Calu3 (cell line): Measurements from ENCODE around the gene HBZ. TPM values are rescaled to one million over a fixed set of nuclear protein-coding genes. Genes with fewer than 3 reads are reported as not detected.

Experiments
- BruUV-seq: library from RNA; stranded (reverse); fragments of 400-500 nt; replicated peaks from 2 replicates; lab custom pipeline; 2021; lab: Mats Ljungman, UMichigan
- CTCF ChIA-PET: fragments of 300-600 bp; sonication (Branson Sonifier 250); formaldehyde crosslinking; loops from one replicate; lab custom pipeline; 2022; ENCODE audit warnings: antibody characterized with exemption; lab: Charles Lee
- DNase-seq: peaks from one replicate; pipeline ENCODE4 v3.0.0; 2022
- H3K27ac Mint-ChIP-seq: one replicate; pipeline ENCODE4 v1.8.0; 2022; ENCODE audit warnings: mixed read lengths; ENCODE audit not compliant: unreplicated experiment
- H3K27me3 Mint-ChIP-seq: one replicate; pipeline ENCODE4 v1.8.0; 2022; ENCODE audit warnings: mixed read lengths; ENCODE audit not compliant: unreplicated experiment
- H3K36me3 Mint-ChIP-seq: one replicate; pipeline ENCODE4 v1.8.0; 2022; ENCODE audit warnings: mild to moderate bottlenecking, moderate library complexity, mixed read lengths; ENCODE audit not compliant: insufficient read depth, unreplicated experiment
- H3K4me1 Mint-ChIP-seq: one replicate; pipeline ENCODE4 v1.8.0; 2022; ENCODE audit warnings: mild to moderate bottlenecking, low read depth, mixed read lengths; ENCODE audit not compliant: unreplicated experiment
- H3K4me3 Mint-ChIP-seq: one replicate; pipeline ENCODE4 v1.8.0; 2022; ENCODE audit warnings: mild to moderate bottlenecking, low read depth, moderate library complexity, mixed read lengths; ENCODE audit not compliant: unreplicated experiment
- H3K9me3 Mint-ChIP-seq: one replicate; pipeline ENCODE4 v1.8.0; 2022; ENCODE audit warnings: low read depth, mixed read lengths; ENCODE audit not compliant: unreplicated experiment
- intact Hi-C: fragments of 100-400 bp; cut with micrococcal nuclease; formaldehyde crosslinking; loops from one replicate; pipeline ENCODE4 v1.10.0; 2022; ENCODE audit not compliant: unreplicated experiment
- total RNA-seq: library from RNA; stranded (reverse); gene quantifications from 2 replicates; pipeline ENCODE4 v1.2.3, GENCODE V29; 2022
- TF ChIP-seq, protein P1 (sequence below): fragments of 200-600 bp; IDR thresholded peaks from one replicate; pipeline ENCODE4 v1.8.0; 2022; ENCODE audit warnings: antibody characterized with exemption; ENCODE audit not compliant: unreplicated experiment

HBZ gene
- total RNA-seq, 1 experiment from 2014 or later, result not detected

GRCh38 chr16:177981-178667 lies 25.7 kb downstream of the HBZ start:
- H3K4me3 Mint-ChIP-seq, result peak overlapping the region; percentile 26
- peaks cover 49% of the 10 kb centered on the region for H3K27me3 Mint-ChIP-seq
- TF ChIP-seq, protein P1, sequence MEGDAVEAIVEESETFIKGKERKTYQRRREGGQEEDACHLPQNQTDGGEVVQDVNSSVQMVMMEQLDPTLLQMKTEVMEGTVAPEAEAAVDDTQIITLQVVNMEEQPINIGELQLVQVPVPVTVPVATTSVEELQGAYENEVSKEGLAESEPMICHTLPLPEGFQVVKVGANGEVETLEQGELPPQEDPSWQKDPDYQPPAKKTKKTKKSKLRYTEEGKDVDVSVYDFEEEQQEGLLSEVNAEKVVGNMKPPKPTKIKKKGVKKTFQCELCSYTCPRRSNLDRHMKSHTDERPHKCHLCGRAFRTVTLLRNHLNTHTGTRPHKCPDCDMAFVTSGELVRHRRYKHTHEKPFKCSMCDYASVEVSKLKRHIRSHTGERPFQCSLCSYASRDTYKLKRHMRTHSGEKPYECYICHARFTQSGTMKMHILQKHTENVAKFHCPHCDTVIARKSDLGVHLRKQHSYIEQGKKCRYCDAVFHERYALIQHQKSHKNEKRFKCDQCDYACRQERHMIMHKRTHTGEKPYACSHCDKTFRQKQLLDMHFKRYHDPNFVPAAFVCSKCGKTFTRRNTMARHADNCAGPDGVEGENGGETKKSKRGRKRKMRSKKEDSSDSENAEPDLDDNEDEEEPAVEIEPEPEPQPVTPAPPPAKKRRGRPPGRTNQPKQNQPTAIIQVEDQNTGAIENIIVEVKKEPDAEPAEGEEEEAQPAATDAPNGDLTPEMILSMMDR, result no peak
- CTCF ChIA-PET, result interaction anchor here (0.7 kb wide), 1 partner anchor 127 kb away, joined by 4 read pairs; no protein-coding TSS in a partner anchor
- DNase-seq, result no peak
- no TSS peak for BruUV-seq
- H3K9me3 Mint-ChIP-seq, result no peaks in the 10 kb centered on the region
- no peak overlapping the region for H3K27ac Mint-ChIP-seq
- intact Hi-C loops, result no loop called here
- peaks cover 36% of the 10 kb centered on the region for H3K36me3 Mint-ChIP-seq
- no peaks in the 10 kb centered on the region for H3K4me1 Mint-ChIP-seq

- TF ChIP-seq, protein P1, result no peak
- intact Hi-C loops, result no loop called here
- Mint-ChIP-seq H3K27me3 (peaks cover 44% of the 10 kb centered on the region), H3K4me3 (no peak overlapping the region), H3K36me3 (peaks cover 32% of the 10 kb centered on the region), H3K4me1 (no peaks in the 10 kb centered on the region), H3K9me3 (no peaks in the 10 kb centered on the region), H3K27ac (no peak overlapping the region)
- BruUV-seq, result no TSS peak
- CTCF ChIA-PET, result no interaction called here
- no peak for DNase-seq
Measured at GRCh38 chr16:178668-179015, 26.2 kb downstream of the HBZ start.

DNA sequence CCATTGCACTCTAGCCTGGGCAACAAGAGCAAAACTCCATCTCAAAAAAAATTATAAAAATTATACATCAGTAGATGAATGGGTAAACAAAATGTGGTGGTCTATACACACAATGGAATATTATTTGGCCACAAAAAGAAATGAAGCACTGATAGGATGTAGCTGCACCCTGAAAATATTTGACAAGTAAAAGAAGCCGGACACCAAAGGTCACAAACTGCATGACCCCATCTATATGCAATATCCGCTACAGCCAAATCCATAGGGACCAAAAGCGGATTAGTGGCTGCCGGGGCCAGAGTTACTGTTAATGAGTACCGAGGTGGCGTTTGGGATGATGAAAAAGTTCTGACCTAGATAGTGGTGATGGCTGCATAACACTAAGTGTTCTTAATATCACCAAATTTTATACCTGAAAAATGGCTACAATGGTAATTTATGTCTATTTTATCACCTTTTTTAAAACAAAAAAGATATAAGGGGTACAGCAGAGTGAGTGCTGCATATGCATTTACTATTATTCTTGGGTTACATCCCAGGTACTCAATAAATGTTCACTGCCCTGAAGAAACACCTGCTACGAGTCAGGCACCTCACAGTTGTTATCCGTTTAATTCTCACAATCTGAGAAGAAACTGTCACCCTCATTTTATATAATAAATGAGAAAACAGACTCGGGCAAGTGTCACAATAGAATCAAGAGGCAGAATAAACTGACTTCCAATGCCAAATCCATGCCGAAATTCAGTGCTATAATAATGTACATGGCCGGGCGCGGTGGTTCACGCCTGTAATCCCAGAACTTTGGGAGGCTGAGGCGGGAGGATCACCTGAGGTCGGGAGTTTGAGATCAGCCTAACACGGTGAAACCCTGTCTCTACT lies 27.0 kb downstream of the HBZ start:
- intact Hi-C loops, result loop anchor here (2.0 kb wide), 1 partner anchor 63 kb away; no protein-coding TSS in a partner anchor
- H3K4me1 Mint-ChIP-seq, result no peaks in the 10 kb centered on the region
- BruUV-seq, result no TSS peak
- H3K27me3 Mint-ChIP-seq, result peaks cover 36% of the 10 kb centered on the region
- H3K27ac Mint-ChIP-seq, result no peak overlapping the region
- peaks cover 32% of the 10 kb centered on the region for H3K36me3 Mint-ChIP-seq
- no peaks in the 10 kb centered on the region for H3K9me3 Mint-ChIP-seq
- DNase-seq, result no peak
- CTCF ChIA-PET, result no interaction called here
- no peak overlapping the region for H3K4me3 Mint-ChIP-seq
- TF ChIP-seq, protein P1, result no peak

- H3K9me3 Mint-ChIP-seq, result no peaks in the 10 kb centered on the region
- intact Hi-C loops, result loop anchor here (2.0 kb wide), 1 partner anchor 63 kb away; no protein-coding TSS in a partner anchor
- H3K4me1 Mint-ChIP-seq, result no peaks in the 10 kb centered on the region
- H3K36me3 Mint-ChIP-seq, result peaks cover 36% of the 10 kb centered on the region
- DNase-seq, result no peak
- H3K27ac Mint-ChIP-seq, result no peak within 1 kb of the TSS
- peaks cover 28% of the 10 kb centered on the region for H3K27me3 Mint-ChIP-seq
- CTCF ChIA-PET, result interaction anchor here (0.6 kb wide), 1 partner anchor 74 kb away, joined by 7 read pairs; no protein-coding TSS in a partner anchor
- H3K4me3 Mint-ChIP-seq, result peak within 1 kb of the TSS; percentile 32
- no TSS peak for BruUV-seq
- TF ChIP-seq, protein P1, result no peak
Measured at GRCh38 chr16:180101-180675, 27.7 kb downstream of the HBZ start, which contains the start of gene HBQ1. HBQ1 (plus strand) TSS chr16:180459; CDS start chr16:180487, 28 bp downstream.
